ENCODE measurements around the gene POLR2J. TPM values are rescaled to one million over a fixed set of nuclear protein-coding genes. Genes with fewer than 3 reads are reported as not detected.
"Not testable (repeated sequence)": the region's sequence is repeated elsewhere in the genome, so short reads cannot be mapped to it uniquely, and the experiment has no call there.

The POLR2J gene
- total RNA-seq: 10 to 100 TPM; 41.7 to 46.5 TPM

DNA sequence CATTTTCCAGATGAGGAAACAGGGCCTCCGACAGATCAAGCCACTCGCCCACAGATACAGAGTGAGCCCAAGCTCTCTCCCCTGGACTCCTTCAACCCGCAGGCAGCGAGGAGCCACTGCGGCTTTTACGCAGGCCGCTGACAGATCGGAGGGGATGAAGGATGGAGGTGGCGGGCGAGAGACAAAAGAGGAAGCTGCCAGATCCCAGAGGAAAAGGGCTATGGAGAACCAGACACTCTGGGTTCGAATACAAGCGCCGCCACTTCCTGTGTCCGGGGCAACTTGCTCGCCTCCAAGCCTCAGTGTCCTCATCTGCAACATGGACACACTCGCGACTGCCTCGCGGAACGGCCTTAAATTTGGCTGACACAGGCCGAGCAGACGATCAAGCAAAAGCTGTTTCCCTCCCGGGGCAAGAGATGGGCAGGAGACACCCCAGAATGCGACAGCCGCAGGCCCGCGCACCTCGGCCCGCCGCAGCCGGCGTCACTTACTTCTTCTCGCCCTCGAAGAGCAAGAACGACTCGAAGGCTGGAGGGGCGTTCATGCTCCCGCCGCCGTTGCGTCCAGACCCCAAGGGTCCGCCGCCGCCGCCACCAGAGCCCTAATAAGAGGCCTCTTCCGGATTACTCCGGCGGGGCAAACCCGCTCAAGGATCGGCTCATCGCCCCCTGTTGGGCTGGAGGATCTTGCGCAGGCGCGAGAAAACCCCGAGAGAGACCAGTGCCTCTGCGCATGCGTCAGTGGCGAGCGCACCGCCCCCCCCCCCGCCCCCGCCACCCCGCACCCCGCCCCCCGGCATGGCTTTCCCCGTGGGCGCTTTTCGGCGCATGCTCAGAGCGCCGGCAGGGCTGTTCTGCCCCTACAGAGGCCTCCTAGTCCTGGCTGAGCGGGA lies at the start of gene POLR2J:
Gene POLR2J (minus strand): TSS at position 609 of the 895 bp plus-strand sequence. CDS start 62 bp downstream, at position 547.
- peak; percentile 97 for DNase-seq
- H3K27me3 Mint-ChIP-seq; H3K4me1 Mint-ChIP-seq; H3K9me3 Mint-ChIP-seq; POLR2A ChIA-PET; CTCF ChIA-PET; H3K36me3 Mint-ChIP-seq (ENCODE audit: low read depth): not testable (repeated sequence)
- Mint-ChIP-seq H3K4me3 (peak within 1 kb of the TSS; percentile 88), H3K27ac (peak within 1 kb of the TSS; percentile 83)

DNA sequence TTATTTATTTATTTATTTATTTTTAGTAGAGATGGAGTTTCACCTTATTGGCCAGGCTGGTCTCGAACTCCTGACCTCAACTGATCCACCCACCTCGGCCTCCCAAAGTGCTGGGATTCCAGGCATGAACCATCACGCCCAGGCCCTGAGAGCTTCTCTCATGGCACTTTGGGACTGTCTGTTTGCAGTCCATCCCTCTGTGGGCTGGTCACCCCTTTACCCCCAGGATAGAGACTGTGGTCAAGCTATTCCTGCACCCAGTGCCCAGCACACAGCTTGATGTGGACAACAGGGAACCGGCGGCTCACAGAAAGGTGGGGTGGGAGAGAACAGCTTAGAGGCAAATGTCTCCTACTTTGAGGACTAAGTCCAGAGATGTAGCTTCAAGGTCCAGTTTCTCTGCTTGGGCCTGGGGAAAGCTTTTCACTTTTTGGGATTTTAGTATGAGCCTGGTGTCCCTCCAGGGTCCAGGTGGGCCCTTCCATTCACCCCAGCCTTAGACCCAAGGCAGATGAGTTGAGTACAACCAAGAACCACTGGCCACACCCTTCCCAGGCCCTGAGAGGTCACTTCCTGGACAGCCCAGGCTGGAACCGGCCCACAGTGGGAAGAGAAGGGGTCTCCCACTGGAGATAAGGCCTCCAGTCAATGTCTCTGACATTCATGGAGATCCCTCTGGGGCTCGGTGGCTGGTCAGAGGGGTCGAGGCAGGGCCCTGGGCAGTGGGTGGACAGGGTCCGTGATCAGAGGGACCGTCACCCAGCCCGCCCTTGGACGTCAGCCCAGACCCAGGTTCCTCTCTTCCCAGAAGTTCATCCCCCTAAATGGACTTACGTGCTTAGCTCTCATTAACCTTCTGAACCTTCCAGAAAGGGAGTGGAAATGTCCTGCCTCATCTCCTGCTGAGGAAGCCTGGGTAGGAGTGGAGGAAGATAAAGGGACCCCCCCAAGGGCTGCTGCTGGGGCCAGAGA lies 49.4 kb upstream of the POLR2J start:
- CTCF ChIA-PET; H3K27me3 Mint-ChIP-seq; H3K9me3 Mint-ChIP-seq; H3K36me3 Mint-ChIP-seq (ENCODE audit: low read depth); H3K27ac Mint-ChIP-seq; DNase-seq; H3K4me1 Mint-ChIP-seq; POLR2A ChIA-PET; H3K4me3 Mint-ChIP-seq: not testable (repeated sequence)

DNA sequence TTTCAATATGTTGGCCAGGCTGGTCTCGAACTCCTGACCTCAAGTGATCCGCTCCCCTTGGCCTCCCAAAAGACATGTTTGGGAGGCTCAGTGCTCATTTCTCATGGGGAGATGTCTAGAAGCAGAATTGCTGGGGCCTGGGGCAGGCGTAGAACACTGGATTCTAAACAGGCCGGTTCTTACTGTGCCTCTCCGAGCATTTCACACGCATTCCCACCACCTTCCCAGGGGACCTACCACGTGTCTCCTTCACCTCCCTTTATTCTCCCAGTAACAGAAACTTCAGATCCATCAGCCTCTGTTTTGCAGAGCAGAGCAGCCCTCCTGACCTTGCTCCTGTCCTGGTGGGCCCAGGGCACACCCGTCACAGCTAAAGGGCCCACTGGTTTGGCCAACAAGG lies 48.5 kb upstream of the POLR2J start:
- CTCF ChIA-PET; H3K4me1 Mint-ChIP-seq; H3K27ac Mint-ChIP-seq; DNase-seq; H3K27me3 Mint-ChIP-seq; H3K4me3 Mint-ChIP-seq; H3K36me3 Mint-ChIP-seq (ENCODE audit: low read depth); H3K9me3 Mint-ChIP-seq; POLR2A ChIA-PET: not testable (repeated sequence)

GRCh38 chr7:102524803-102525202 lies 46.1 kb upstream of the POLR2J start:
- CTCF ChIA-PET; H3K4me1 Mint-ChIP-seq; H3K36me3 Mint-ChIP-seq (ENCODE audit: low read depth); POLR2A ChIA-PET; H3K27me3 Mint-ChIP-seq; DNase-seq; H3K4me3 Mint-ChIP-seq; H3K9me3 Mint-ChIP-seq; H3K27ac Mint-ChIP-seq: not testable (repeated sequence)

DNA sequence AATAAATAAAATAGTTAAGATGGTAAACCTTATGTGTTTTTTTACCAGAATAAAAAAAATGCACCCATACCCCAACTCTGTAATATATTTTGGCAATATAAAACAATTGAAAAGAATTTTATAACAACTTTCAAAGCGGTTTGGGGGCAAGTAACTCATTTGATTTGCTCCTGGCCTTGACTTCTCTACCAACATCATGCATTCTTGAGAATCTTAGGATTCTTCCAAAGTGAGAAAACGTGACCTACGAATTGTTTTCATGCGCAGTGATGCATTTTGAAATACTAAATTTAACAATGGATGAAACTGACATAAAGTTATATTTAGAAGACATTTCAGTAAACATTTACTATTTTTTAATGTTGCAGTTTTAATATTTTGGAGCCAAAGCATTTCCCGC lies 42.1 kb upstream of the POLR2J start:
- H3K4me3 Mint-ChIP-seq; DNase-seq; H3K9me3 Mint-ChIP-seq; H3K27me3 Mint-ChIP-seq; POLR2A ChIA-PET; H3K27ac Mint-ChIP-seq; CTCF ChIA-PET; H3K4me1 Mint-ChIP-seq; H3K36me3 Mint-ChIP-seq (ENCODE audit: low read depth): not testable (repeated sequence)

GRCh38 chr7:102517550-102518147 lies 38.9 kb upstream of the POLR2J start, which contains the start of gene RASA4B:
Gene RASA4B (minus strand): TSS chr7:102517777. CDS start chr7:102517710, 67 bp downstream.
- H3K27me3 Mint-ChIP-seq; H3K27ac Mint-ChIP-seq; H3K4me3 Mint-ChIP-seq; POLR2A ChIA-PET; H3K36me3 Mint-ChIP-seq (ENCODE audit: low read depth); H3K9me3 Mint-ChIP-seq; H3K4me1 Mint-ChIP-seq; CTCF ChIA-PET: not testable (repeated sequence)
- DNase-seq: peak; percentile 18

- DNase-seq; POLR2A ChIA-PET; H3K4me3 Mint-ChIP-seq; H3K36me3 Mint-ChIP-seq (ENCODE audit: low read depth); CTCF ChIA-PET; H3K9me3 Mint-ChIP-seq; H3K27ac Mint-ChIP-seq; H3K4me1 Mint-ChIP-seq; H3K27me3 Mint-ChIP-seq: not testable (repeated sequence)
Measured at GRCh38 chr7:102516951-102517350, 38.2 kb upstream of the POLR2J start.

- H3K4me3 Mint-ChIP-seq; CTCF ChIA-PET; H3K9me3 Mint-ChIP-seq; H3K4me1 Mint-ChIP-seq; POLR2A ChIA-PET; H3K36me3 Mint-ChIP-seq (ENCODE audit: low read depth); H3K27me3 Mint-ChIP-seq; DNase-seq; H3K27ac Mint-ChIP-seq: not testable (repeated sequence)
Measured at GRCh38 chr7:102515889-102516288, 37.2 kb upstream of the POLR2J start.

DNA sequence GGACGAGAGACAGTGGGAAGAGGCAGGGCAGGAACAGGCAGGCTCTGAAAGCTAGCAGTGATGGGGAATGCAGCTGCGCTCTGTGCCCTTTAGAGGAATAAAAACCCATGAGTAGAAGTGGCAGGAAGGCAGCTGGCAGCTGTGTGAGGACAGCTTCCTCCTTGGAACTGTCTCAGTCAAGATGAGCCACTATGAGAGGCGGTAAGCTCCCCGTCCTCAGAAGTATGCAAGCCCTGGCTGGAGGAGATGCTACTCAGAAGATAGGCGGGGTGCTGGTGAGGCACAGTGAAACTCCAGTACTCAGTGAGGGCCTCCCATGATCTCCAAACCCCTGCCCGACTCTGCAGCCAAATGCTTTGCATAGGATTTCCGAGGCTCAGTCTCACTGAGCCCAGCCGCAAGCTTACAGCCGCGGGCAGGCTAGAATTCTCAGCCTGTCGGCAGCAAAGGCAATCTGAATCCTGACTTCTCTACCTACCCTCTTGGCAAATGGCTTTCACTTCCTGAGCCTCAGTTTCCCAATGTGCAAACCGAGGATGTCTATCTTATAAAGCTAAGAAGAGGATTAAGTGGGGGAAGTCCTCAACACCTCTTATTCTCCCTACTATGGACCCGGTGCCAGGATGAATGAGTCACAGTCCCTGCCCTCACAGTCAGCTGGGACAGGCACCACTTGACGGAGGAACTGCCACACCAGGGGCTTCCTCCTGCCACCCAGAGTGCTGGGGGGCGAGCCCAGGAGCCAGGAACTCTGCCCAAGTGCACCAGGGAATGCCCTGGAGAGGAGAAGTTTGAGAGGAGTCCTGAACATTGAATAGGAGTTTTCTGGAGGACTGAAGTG lies 36.4 kb upstream of the POLR2J start:
- H3K27ac Mint-ChIP-seq; H3K4me3 Mint-ChIP-seq; H3K27me3 Mint-ChIP-seq; DNase-seq; H3K9me3 Mint-ChIP-seq; CTCF ChIA-PET; H3K4me1 Mint-ChIP-seq; POLR2A ChIA-PET; H3K36me3 Mint-ChIP-seq (ENCODE audit: low read depth): not testable (repeated sequence)

GRCh38 chr7:102512642-102513221 lies 34.0 kb upstream of the POLR2J start:
- H3K4me3 Mint-ChIP-seq, POLR2A ChIA-PET: not testable (repeated sequence)

DNA sequence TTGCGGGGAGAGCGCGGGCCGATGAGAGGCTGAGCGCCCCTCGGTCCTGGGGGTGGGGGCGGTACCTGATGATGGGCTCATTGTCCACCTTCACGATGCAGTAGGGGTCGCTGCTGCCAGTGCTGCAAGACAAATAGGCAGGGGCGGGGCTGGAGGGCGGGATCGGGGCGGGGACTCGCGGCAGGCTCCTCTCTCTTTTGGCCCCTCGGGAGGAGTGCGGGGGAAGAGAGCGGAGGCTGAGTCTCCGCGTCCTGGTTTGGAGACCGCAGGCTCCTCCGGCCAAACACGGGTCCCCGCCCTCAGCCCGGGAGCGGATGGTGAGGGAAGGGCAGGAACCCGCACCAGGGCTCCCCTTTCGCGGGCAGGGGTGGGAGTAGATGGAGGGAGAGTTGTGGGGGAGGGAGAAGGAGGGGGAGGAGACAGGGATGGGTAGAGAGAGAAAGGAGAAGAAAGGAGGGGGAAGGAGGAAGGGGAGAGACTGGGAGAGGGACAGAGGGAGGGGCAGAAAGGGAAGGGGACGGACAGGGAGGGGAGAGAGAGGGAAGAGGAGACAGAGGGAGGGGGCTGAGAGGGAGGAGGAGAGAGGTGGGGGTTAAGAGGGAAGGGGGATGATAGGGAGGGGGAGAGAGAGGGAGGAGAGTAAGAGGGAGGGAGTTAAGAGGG lies 33.3 kb upstream of the POLR2J start:
- H3K4me3 Mint-ChIP-seq; POLR2A ChIA-PET; H3K9me3 Mint-ChIP-seq; H3K27ac Mint-ChIP-seq; H3K36me3 Mint-ChIP-seq (ENCODE audit: low read depth); CTCF ChIA-PET; H3K27me3 Mint-ChIP-seq; DNase-seq; H3K4me1 Mint-ChIP-seq: not testable (repeated sequence)

More at GRCh38 chr7:102512642-102513221, 34.0 kb upstream of the POLR2J start:
- H3K4me1 Mint-ChIP-seq; H3K27ac Mint-ChIP-seq; H3K9me3 Mint-ChIP-seq; CTCF ChIA-PET; DNase-seq; H3K27me3 Mint-ChIP-seq; H3K36me3 Mint-ChIP-seq (ENCODE audit: low read depth): not testable (repeated sequence)

GRCh38 chr7:102510575-102510974 lies 31.9 kb upstream of the POLR2J start:
- not testable (repeated sequence) for DNase-seq

More at GRCh38 chr7:102510575-102510974, 31.9 kb upstream of the POLR2J start:
- H3K4me1 Mint-ChIP-seq; CTCF ChIA-PET; H3K36me3 Mint-ChIP-seq (ENCODE audit: low read depth); H3K4me3 Mint-ChIP-seq; H3K27me3 Mint-ChIP-seq; H3K27ac Mint-ChIP-seq; POLR2A ChIA-PET; H3K9me3 Mint-ChIP-seq: not testable (repeated sequence)
